ACC112 (cell line): ENCODE measurements around the gene KCNK10.

Experiments
- H2AFZ ChIP-seq: fragments of 200-600 bp; sonication (generic); one replicate; pipeline ENCODE4 v1.6.0; 2017; ENCODE audit warnings: antibody characterized with exemption, low read length; ENCODE audit not compliant: unreplicated experiment
- H3K27ac ChIP-seq: fragments of 200-600 bp; sonication (generic); 2 replicates; pipeline ENCODE4 v1.5.1; 2014; ENCODE audit warnings: low read depth, mild to moderate bottlenecking, antibody characterized with exemption, low read length, moderate library complexity
- H3K27me3 ChIP-seq: fragments of 200-600 bp; sonication (generic); 2 replicates; pipeline ENCODE4 v1.6.1; 2014; ENCODE audit warnings: mild to moderate bottlenecking, antibody characterized with exemption, low read length, moderate library complexity, mixed read lengths; ENCODE audit not compliant: insufficient read depth
- H3K36me3 ChIP-seq: fragments of 200-600 bp; sonication (generic); 2 replicates; pipeline ENCODE4 v1.6.1; 2016; ENCODE audit warnings: mild to moderate bottlenecking, antibody characterized with exemption, low read length, moderate library complexity, mixed read lengths; ENCODE audit not compliant: insufficient read depth
- H3K4me1 ChIP-seq: fragments of 200-600 bp; sonication (generic); one replicate; pipeline ENCODE4 v1.6.1; 2016; ENCODE audit warnings: low read length, mixed read lengths; ENCODE audit not compliant: insufficient read depth, unreplicated experiment, control insufficient read depth
- H3K4me3 ChIP-seq: fragments of 200-600 bp; sonication (generic); 2 replicates; pipeline ENCODE4 v1.5.1; 2014; ENCODE audit warnings: mild to moderate bottlenecking, low read depth, low read length
- H3K79me2 ChIP-seq: fragments of 200-600 bp; sonication (generic); one replicate; pipeline ENCODE4 v1.6.0; 2016; ENCODE audit warnings: low read length; ENCODE audit not compliant: control insufficient read depth, unreplicated experiment, insufficient read depth

KCNK10 gene

DNA sequence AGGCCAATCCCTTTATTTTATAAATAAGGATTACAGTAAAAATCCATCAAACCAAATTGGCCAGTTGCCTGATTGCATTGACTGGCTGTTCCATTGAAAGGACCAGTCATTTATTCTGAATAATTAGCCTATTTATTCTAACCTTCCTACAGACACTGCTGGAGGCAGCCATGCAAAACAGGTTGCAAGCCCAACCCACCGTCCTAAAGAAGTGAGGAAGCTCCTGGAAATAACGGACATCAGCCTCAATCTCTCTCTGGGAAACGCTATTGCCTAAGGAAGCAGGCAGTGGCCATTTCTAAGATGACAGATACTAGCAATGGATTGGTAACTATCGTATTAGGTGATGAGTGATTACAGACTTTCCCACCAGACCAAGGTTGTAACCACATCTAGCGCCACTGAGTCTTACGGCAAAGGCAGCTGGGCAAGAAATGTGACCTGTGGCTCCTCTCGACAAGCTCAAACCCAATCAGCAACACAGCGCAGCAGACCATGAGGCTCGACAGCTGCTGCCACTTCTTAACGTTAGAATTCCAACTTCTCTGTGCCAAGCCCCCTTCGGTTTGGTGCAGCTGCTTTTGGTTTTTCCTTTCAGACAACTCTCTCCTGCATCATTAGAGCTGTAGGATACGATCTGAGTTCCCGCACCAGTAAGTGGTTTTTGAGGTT, 134.2 kb downstream of the KCNK10 start:
- Histone ChIP-seq H3K79me2 (no peaks in the 10 kb centered on the region), H3K27me3 (peaks cover 33% of the 10 kb centered on the region), H2AFZ (no peak overlapping the region), H3K27ac (no peak overlapping the region), H3K4me1 (no peaks in the 10 kb centered on the region), H3K36me3 (no peaks in the 10 kb centered on the region), H3K4me3 (peak overlapping the region; percentile 25)

DNA sequence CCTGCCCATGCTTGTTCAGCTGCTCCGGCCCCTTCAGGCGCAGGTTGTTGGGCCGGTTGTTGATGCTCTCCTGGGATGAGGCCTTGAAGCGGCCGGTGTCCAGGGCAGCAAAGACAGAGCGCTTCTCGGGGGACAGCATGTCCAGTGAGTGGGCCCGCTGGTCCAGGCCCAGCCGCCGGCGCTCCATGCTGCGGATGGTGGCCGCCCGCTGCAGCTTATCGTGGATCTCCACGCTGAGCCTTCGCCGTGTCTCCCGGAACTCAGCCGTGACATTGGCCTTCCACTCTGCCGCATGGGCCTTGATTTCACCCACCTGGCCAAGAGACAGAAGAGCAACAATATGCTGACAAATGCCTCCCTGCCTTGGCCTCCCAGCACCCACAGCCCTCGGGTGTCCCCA, 137.2 kb downstream of the KCNK10 start:
- H3K27me3 ChIP-seq, result 0 out of 2 replicates have a peak, but pooled peaks cover 7% of the 10 kb centered on the region
- H3K27ac ChIP-seq, result no peak overlapping the region
- no peaks in the 10 kb centered on the region for H3K36me3 ChIP-seq
- no peaks in the 10 kb centered on the region for H3K79me2 ChIP-seq
- H3K4me3 ChIP-seq, result no peak overlapping the region
- no peaks in the 10 kb centered on the region for H3K4me1 ChIP-seq
- no peak overlapping the region for H2AFZ ChIP-seq

DNA sequence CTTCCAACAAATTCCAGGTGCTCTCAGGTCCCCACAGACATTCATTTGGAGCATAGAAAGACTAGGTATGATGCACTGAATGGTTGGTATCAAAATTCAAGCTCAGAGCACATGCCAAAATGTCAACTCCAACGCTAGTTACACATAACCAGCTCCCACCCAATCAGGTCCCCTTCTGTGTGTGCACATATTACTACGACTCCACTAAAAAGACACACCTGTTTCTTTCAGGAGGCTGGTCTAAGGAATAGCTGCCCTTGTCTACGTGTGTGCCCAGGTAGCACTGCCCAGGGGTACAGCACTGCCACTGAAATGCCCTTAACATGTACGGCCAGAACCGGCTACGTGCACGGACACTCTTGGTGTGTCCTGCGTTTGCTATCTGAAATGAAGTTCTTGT, 138.1 kb downstream of the KCNK10 start:
- no peaks in the 10 kb centered on the region for H3K4me1 ChIP-seq
- no peak overlapping the region for H3K4me3 ChIP-seq
- H2AFZ ChIP-seq, result no peak overlapping the region
- no peaks in the 10 kb centered on the region for H3K36me3 ChIP-seq
- 0 out of 2 replicates have a peak, but pooled peaks cover under 1% of the 10 kb centered on the region for H3K27me3 ChIP-seq
- no peak overlapping the region for H3K27ac ChIP-seq
- H3K79me2 ChIP-seq, result no peaks in the 10 kb centered on the region

DNA sequence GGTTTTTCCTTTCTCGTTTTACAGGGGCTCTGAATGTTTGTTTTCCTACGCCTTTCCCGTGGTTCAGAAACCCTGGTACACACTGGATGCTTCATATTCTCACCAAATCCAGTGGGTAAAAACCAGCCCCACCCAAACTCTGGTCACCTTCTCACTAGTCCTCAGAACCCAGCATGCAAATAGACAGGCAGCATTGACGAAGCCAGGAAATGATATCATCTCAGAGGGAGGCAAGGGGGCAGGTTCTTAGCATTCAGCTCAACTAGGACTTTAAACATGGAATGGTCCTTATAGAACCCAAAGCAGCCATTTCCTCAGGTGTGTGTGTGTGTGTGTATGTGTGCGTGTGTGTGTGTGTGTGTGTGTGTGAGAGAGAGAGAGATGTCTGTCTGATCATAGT, 142.0 kb downstream of the KCNK10 start:
- H3K4me1 ChIP-seq, result no peaks in the 10 kb centered on the region
- H3K4me3 ChIP-seq, result no peak overlapping the region
- H3K27me3 ChIP-seq, result peaks cover 8% of the 10 kb centered on the region; the same call in 1 of the 2 replicates
- no peaks in the 10 kb centered on the region for H3K36me3 ChIP-seq
- H2AFZ ChIP-seq, result no peak overlapping the region
- no peak overlapping the region for H3K27ac ChIP-seq
- no peaks in the 10 kb centered on the region for H3K79me2 ChIP-seq

DNA sequence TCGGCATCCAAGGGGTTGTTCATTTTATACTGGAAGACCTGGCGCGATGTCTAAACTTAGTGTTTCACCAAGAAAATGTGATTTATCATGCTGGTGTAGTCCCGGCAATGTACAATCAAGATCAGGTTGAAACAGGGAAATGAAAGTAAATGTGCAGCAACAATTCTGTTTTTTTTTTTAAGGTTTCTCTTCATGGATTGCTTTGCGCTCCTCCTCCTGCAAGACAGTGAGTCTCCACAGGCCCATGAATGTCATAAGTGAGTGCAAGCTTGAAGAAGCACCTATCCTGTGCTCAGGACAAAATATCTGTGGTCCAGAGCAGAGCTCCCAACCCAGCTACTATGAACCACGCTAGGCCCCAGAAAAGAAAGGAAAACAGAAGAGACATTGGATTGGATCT, 143.4 kb downstream of the KCNK10 start:
- peaks cover 16% of the 10 kb centered on the region; the same call in 1 of the 2 replicates for H3K27me3 ChIP-seq
- no peak overlapping the region for H2AFZ ChIP-seq
- H3K79me2 ChIP-seq, result no peaks in the 10 kb centered on the region
- no peaks in the 10 kb centered on the region for H3K4me1 ChIP-seq
- H3K36me3 ChIP-seq, result no peaks in the 10 kb centered on the region
- H3K27ac ChIP-seq, result no peak overlapping the region
- H3K4me3 ChIP-seq, result no peak overlapping the region

DNA sequence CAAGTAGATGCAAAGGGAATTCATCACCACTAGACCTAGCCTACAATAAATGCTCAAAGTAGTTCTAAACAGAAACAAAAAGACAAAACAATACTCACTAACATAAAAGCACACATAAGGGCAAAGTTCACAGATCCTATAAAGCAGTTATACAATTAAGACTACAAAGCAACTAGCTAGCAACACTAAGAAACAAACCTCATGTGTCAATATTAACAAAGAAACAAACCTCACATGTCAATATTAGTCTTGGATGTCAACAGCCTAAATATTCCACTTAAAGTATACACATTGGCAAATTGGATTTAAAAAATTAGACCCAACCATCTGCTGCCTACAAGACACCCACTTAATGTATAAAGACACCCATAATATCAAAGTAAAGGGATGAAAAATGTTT, 152.7 kb downstream of the KCNK10 start:
- Histone ChIP-seq H3K79me2 (no peaks in the 10 kb centered on the region), H2AFZ (no peak overlapping the region), H3K27me3 (peaks cover 2% of the 10 kb centered on the region; the same call in 1 of the 2 replicates), H3K27ac (no peak overlapping the region), H3K36me3 (no peaks in the 10 kb centered on the region), H3K4me1 (no peaks in the 10 kb centered on the region), H3K4me3 (no peak overlapping the region)

DNA sequence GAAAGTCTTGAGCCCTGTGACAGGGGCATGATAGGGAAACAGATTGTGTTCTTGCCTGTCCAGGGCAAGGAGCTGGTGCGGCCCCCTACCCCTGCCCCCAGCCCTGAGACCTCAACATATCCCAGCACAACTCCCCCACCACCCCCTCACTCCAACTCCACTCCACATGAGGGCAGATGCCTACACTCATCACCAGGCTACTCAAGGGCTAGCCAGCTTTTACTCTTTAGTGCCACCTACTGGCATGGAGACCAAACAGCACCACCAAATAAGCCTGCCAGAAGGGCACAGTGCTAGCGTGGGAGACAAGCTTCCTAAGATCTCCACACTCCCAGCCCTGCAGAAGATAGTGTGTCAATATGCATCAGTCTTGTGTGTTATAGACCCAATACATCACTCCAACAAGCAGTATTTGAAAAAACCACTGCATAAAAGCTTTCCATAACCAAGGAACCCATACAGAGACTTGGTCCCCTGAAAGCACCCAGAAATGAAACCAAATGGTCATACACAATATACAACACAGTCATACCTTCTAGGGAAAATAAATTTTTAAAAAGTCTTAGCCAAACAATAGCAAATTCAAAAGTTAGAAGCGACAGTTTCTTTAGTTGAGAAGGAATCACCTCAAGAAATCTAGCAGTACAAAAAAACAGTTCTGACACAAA, 154.4 kb downstream of the KCNK10 start:
- no peaks in the 10 kb centered on the region for H3K36me3 ChIP-seq
- no peak overlapping the region for H2AFZ ChIP-seq
- no peaks in the 10 kb centered on the region for H3K27me3 ChIP-seq
- H3K4me3 ChIP-seq, result no peak overlapping the region
- H3K79me2 ChIP-seq, result no peaks in the 10 kb centered on the region
- H3K4me1 ChIP-seq, result no peaks in the 10 kb centered on the region
- no peak overlapping the region for H3K27ac ChIP-seq

DNA sequence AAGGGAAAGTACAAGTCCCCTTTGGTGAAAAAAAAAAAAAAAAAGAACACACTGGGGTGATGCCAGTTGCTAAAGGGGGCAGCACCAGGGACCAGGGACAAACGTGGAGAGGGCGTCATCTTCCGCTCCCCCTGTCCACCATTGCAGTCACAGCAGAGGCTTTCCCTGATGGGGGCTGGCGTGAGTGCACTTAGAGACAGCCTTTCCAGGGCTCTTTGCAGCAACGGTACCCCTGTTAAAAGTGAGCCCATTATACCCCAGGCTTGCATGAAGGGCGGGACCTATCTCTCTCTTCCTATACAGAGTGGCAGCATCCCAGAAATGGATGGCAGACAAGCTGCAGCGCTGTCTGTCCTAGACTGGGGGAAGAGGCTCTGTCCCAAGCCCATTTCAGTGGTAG, 155.0 kb downstream of the KCNK10 start:
- Histone ChIP-seq H3K27me3 (no peaks in the 10 kb centered on the region), H3K79me2 (no peaks in the 10 kb centered on the region), H2AFZ (no peak overlapping the region), H3K27ac (no peak overlapping the region), H3K36me3 (no peaks in the 10 kb centered on the region), H3K4me3 (no peak overlapping the region), H3K4me1 (no peaks in the 10 kb centered on the region)

DNA sequence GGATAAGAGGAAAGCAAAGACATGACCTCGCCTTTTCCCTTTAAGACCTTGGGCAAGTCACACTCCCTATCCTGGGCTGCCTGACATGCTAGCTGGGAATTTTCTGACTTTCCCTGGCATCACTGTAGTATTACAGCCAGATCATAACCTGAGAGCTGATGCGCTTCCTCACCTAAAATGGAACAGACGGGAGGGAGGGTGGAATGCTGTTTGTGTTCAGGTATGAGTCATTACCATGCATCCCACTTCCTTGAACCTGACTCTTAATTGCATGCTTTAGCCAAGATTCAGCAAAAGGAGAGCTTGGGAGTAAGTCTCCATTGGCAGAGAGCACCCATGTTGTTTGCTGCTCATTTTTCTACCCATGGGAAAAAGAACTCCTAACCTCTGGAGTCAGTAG, 156.5 kb downstream of the KCNK10 start:
- H3K27me3 ChIP-seq, result no peaks in the 10 kb centered on the region
- H3K79me2 ChIP-seq, result no peaks in the 10 kb centered on the region
- no peak overlapping the region for H3K4me3 ChIP-seq
- no peaks in the 10 kb centered on the region for H3K36me3 ChIP-seq
- no peak overlapping the region for H2AFZ ChIP-seq
- no peaks in the 10 kb centered on the region for H3K4me1 ChIP-seq
- no peak overlapping the region for H3K27ac ChIP-seq

DNA sequence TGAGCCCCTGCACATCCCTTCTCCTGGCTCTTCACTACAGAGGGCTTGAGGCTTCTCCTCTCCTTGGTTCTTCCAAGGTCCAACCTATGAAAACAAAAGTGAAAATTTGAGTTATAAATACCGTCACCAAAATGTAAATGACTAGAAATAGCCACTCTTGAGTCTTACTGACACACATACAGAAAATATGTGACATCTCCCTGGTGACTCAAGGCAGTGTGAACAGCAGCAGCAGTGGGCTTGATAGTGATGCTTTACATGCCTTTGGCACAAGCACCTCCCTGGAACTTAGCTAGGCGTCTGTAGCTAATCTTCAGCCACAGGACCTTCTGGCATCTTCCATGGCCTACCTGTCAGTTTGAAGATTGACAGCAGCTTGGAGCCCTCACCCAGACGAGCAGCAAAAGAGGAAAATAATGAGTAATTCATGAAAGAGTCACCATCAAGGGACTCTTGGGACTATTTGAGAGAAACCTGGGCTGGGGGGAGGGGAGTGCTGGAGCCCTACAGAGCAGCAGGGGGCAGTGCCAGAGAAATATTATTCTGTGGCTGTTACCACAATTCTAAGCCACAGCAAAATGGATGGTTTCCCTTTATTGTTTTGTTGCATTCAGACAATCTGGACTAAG, 158.0 kb downstream of the KCNK10 start:
- Histone ChIP-seq H3K4me3 (no peak overlapping the region), H3K36me3 (no peaks in the 10 kb centered on the region), H3K4me1 (no peaks in the 10 kb centered on the region), H2AFZ (no peak overlapping the region), H3K27ac (no peak overlapping the region), H3K27me3 (no peaks in the 10 kb centered on the region), H3K79me2 (no peaks in the 10 kb centered on the region)
